ENCODE measurements around the gene KCNJ5.

- TF ChIP-seq, protein P1, sequence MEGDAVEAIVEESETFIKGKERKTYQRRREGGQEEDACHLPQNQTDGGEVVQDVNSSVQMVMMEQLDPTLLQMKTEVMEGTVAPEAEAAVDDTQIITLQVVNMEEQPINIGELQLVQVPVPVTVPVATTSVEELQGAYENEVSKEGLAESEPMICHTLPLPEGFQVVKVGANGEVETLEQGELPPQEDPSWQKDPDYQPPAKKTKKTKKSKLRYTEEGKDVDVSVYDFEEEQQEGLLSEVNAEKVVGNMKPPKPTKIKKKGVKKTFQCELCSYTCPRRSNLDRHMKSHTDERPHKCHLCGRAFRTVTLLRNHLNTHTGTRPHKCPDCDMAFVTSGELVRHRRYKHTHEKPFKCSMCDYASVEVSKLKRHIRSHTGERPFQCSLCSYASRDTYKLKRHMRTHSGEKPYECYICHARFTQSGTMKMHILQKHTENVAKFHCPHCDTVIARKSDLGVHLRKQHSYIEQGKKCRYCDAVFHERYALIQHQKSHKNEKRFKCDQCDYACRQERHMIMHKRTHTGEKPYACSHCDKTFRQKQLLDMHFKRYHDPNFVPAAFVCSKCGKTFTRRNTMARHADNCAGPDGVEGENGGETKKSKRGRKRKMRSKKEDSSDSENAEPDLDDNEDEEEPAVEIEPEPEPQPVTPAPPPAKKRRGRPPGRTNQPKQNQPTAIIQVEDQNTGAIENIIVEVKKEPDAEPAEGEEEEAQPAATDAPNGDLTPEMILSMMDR (optimal IDR thresholded peaks at IDR 0.05 in 1 of 3, IDR thresholded peaks at IDR 0.05 in 1 of 3, conservative IDR thresholded peaks at IDR 0.05 in 1 of 3; ENCODE audit: extremely low read depth in 1 of 3, insufficient read depth in 2 of 3, low read length in 3 of 3): no peak
- no peak for TF ChIP-seq EZH2 (IDR thresholded peaks at IDR 0.05; ENCODE audit: low read length)
Observed at GRCh38 chr11:128857341-128857740, 33.8 kb upstream of the KCNJ5 start.
